ENCODE measurements around the gene CNTNAP2.

Gene CNTNAP2

DNA sequence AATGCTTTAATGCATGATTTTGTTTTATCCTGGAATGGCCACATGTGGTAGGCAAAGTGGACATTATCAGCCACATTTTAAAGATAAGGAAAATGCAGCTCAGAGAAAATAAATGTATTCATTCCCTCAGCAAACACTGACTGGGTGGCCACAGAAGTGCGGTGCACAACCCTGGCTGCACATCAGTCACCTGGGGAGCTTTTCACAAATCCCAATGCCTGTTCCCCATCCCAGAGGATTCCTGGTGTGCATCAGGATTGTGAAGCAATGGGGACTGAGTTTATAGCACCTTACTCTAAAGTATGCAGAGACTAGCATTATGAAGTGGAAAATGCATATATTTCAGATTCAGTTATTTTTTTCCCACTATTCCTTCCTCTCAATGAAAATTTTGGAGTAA, 2280.5 kb downstream of the CNTNAP2 start:
- TF ChIP-seq, protein P1, sequence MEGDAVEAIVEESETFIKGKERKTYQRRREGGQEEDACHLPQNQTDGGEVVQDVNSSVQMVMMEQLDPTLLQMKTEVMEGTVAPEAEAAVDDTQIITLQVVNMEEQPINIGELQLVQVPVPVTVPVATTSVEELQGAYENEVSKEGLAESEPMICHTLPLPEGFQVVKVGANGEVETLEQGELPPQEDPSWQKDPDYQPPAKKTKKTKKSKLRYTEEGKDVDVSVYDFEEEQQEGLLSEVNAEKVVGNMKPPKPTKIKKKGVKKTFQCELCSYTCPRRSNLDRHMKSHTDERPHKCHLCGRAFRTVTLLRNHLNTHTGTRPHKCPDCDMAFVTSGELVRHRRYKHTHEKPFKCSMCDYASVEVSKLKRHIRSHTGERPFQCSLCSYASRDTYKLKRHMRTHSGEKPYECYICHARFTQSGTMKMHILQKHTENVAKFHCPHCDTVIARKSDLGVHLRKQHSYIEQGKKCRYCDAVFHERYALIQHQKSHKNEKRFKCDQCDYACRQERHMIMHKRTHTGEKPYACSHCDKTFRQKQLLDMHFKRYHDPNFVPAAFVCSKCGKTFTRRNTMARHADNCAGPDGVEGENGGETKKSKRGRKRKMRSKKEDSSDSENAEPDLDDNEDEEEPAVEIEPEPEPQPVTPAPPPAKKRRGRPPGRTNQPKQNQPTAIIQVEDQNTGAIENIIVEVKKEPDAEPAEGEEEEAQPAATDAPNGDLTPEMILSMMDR (IDR thresholded peaks at IDR 0.05; ENCODE audit: low read depth, low read length) = no peak
- DNase-seq (ENCODE audit: low read depth, low spot score) = no peak
- H3K4me3 ChIP-seq (ENCODE audit: low read depth, low read length) = no peak overlapping the region
- in situ Hi-C loops (cut with HindIII; ENCODE audit: low sequenced_read_pairs) = no loop called here

DNA sequence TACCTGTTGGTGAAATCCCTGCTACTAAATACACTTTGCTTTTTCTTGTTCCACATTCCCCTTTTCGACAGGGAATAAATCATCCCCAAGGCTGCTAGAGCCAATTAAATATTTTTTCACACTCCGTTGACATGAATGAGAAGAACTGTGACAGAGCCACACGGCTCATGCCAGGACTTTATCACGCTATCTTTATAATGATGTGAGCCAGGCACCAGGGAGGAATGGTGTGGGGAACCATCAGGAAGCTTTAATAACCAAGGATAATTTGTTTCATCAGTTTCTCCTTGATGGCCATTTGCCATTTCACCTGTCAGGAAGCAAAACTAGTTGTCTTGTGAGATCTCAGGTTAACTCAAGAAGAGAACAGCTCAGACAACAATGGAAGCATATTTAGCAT, 2280.9 kb downstream of the CNTNAP2 start:
- TF ChIP-seq, protein P1 (IDR thresholded peaks at IDR 0.05; ENCODE audit: low read depth, low read length) = no peak
- DNase-seq (ENCODE audit: low read depth, low spot score) = no peak
- H3K4me3 ChIP-seq (ENCODE audit: low read depth, low read length) = no peak overlapping the region
- in situ Hi-C loops (cut with HindIII; ENCODE audit: low sequenced_read_pairs) = no loop called here

DNA sequence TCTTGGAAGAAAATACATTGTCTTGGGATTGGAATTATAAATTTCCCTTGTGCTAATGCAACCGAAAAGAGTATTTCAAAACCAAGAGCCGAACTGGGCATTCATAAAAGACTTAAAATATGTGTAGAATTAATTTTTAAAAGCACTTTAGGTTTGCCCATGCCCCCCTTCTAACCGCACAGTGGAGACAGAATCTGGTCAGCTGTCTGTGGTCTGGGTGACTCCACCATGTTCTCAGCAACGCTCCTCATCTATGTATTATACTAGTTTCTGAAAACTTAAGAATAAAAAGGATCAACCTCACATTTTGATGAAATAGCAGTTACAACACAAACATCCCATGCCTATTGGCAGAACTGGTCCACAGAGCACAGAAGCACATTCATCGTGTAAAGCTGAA, 2281.4 kb downstream of the CNTNAP2 start:
- DNase-seq (ENCODE audit: low read depth, low spot score) = no peak
- in situ Hi-C loops (cut with HindIII; ENCODE audit: low sequenced_read_pairs) = no loop called here
- TF ChIP-seq, protein P1 (IDR thresholded peaks at IDR 0.05; ENCODE audit: low read depth, low read length) = no peak
- no peak overlapping the region for H3K4me3 ChIP-seq (ENCODE audit: low read depth, low read length)

DNA sequence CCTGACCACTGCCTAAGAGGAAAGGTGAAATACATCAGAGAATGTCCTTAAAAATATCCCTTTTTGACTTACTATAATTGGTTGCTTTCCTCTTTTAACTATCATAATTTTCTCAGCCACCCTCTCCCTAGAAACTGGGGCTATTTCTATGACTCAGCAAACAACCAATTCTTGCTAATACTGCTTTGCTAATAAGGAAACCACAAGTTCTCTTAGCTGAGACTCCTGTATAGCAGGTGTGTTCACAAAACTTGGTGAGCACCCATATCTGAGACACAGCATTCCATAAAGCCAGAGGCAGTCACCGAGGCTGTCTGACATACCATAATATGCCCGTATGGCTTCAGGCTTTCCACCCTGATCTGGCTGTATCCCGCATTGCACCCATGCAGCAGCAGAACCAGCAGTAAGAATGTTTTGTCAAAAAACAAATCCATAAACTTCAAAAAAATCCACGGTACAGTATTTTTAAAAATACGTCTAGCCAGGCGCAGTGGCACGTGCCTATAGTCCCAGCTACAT, 2282.3 kb downstream of the CNTNAP2 start:
- in situ Hi-C loops (cut with HindIII; ENCODE audit: low sequenced_read_pairs) = no loop called here
- TF ChIP-seq, protein P1 (IDR thresholded peaks at IDR 0.05; ENCODE audit: low read depth, low read length) = no peak
- DNase-seq (ENCODE audit: low read depth, low spot score) = no peak
- H3K4me3 ChIP-seq (ENCODE audit: low read depth, low read length) = no peak overlapping the region

DNA sequence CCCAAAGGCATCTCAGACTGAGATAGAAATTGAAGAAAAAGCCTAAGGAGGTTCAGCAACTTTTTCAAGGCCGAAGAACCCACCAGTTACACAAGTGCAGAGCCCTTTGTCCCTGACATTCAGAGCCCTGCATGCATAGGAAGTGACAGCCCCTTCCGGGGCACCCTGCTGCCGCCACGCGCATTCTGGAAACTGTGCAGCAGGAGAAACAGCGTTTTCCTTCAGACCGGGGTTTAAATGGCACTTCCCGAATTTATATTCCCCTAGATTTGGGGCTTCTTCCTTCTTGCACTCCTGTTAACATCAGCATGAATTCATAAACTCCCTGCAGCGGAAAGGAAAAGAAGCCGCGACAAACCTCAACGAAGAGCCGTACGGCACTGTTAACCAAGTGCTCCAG, 2283.5 kb downstream of the CNTNAP2 start:
- in situ Hi-C loops (cut with HindIII; ENCODE audit: low sequenced_read_pairs) = no loop called here
- TF ChIP-seq, protein P1 (IDR thresholded peaks at IDR 0.05; ENCODE audit: low read depth, low read length) = no peak
- no peak for DNase-seq (ENCODE audit: low read depth, low spot score)
- H3K4me3 ChIP-seq (ENCODE audit: low read depth, low read length) = no peak overlapping the region

DNA sequence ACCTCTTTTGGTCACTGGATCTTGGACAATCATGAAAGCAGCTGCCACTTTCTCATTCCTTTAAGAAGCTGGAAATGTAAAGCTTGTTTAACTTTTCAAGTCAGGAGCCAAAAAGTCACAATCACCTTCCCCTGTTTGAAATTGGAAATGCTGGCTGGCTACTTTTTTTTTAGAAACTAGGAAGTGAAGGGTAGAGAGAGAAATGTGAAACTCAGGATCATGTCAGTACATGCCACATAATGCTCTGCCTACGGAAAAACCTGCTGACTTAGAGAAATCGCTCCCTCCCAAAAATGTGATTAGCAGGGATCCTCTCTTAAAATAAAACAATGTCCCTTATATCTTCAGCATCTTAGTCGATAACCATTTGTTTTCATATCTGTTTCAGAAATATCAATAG, 2285.6 kb downstream of the CNTNAP2 start:
- no peak overlapping the region for H3K4me3 ChIP-seq (ENCODE audit: low read depth, low read length)
- in situ Hi-C loops (cut with HindIII; ENCODE audit: low sequenced_read_pairs) = no loop called here
- TF ChIP-seq, protein P1 (IDR thresholded peaks at IDR 0.05; ENCODE audit: low read depth, low read length) = no peak
- DNase-seq (ENCODE audit: low read depth, low spot score) = no peak

Data from astrocyte of the spinal cord (primary cell).